Measurements from ENCODE around the gene MID2.
"Not testable (repeated sequence)": the region's sequence is repeated elsewhere in the genome, so short reads cannot be mapped to it uniquely, and the experiment has no call there.

MID2 gene

GRCh38 chrX:107842715-107843400, 17.2 kb downstream of the MID2 start:
- DNase-seq (ENCODE audit: low spot score), result no peak

GRCh38 chrX:107845625-107846024, 20.0 kb downstream of the MID2 start:
- DNase-seq (ENCODE audit: low spot score), result no peak

GRCh38 chrX:107848591-107848990, 22.9 kb downstream of the MID2 start:
- DNase-seq (ENCODE audit: low spot score), result no peak

- DNase-seq (ENCODE audit: low spot score), result no peak
Measured at GRCh38 chrX:107849747-107850421, 24.2 kb downstream of the MID2 start.

- DNase-seq (ENCODE audit: low spot score), result no peak
Measured at GRCh38 chrX:107850422-107850765, 24.7 kb downstream of the MID2 start.

GRCh38 chrX:107851215-107851614, 25.5 kb downstream of the MID2 start:
- no peak for DNase-seq (ENCODE audit: low spot score)

- not testable (repeated sequence) for DNase-seq (ENCODE audit: low spot score)
Measured at GRCh38 chrX:107851665-107852064, 26.0 kb downstream of the MID2 start.

GRCh38 chrX:107856289-107856688, 30.6 kb downstream of the MID2 start:
- DNase-seq (ENCODE audit: low spot score), result no peak

- not testable (repeated sequence) for DNase-seq (ENCODE audit: low spot score)
Measured at GRCh38 chrX:107857041-107857440, 31.4 kb downstream of the MID2 start.

GRCh38 chrX:107857837-107858236, 32.2 kb downstream of the MID2 start:
- no peak for DNase-seq (ENCODE audit: low spot score)

GRCh38 chrX:107861056-107861455, 35.4 kb downstream of the MID2 start:
- no peak for DNase-seq (ENCODE audit: low spot score)

GRCh38 chrX:107871136-107871535, 45.5 kb downstream of the MID2 start:
- DNase-seq (ENCODE audit: low spot score), result no peak

- DNase-seq (ENCODE audit: low spot score), result no peak
Measured at GRCh38 chrX:107878106-107878505, 52.4 kb downstream of the MID2 start.

GRCh38 chrX:107880054-107880610, 54.5 kb downstream of the MID2 start:
- no peak for DNase-seq (ENCODE audit: low spot score)

- no peak for DNase-seq (ENCODE audit: low spot score)
Measured at GRCh38 chrX:107894038-107894437, 68.4 kb downstream of the MID2 start.

GRCh38 chrX:107902721-107903120, 77.1 kb downstream of the MID2 start:
- no peak for DNase-seq (ENCODE audit: low spot score)

- no peak for DNase-seq (ENCODE audit: low spot score)
Measured at GRCh38 chrX:107905366-107905765, 79.7 kb downstream of the MID2 start.

- no peak for DNase-seq (ENCODE audit: low spot score)
Measured at GRCh38 chrX:107924136-107924746, 98.6 kb downstream of the MID2 start.

- no peak for DNase-seq (ENCODE audit: low spot score)
Measured at GRCh38 chrX:107934262-107934661, 108.6 kb downstream of the MID2 start.

GRCh38 chrX:107935200-107935599, 109.5 kb downstream of the MID2 start:
- no peak for DNase-seq (ENCODE audit: low spot score)

- peak; percentile 50 for DNase-seq (ENCODE audit: low spot score)
Measured at GRCh38 chrX:107935664-107936433, 110.2 kb downstream of the MID2 start.

- no peak for DNase-seq (ENCODE audit: low spot score)
Measured at GRCh38 chrX:107936434-107936730, 110.7 kb downstream of the MID2 start.

- no peak for DNase-seq (ENCODE audit: low spot score)
Measured at GRCh38 chrX:107940095-107940494, 114.4 kb downstream of the MID2 start.
